Stimulated activated CD4-positive, alpha-beta T cell treated with anti-CD3 and anti-CD28 coated beads, Interleukin-1b, Interleukin-23, amount 100 ng/mL, for 48 hours (primary cell): Measurements from ENCODE around the gene PPFIBP2.

Experiments
- DNase-seq: peaks from one replicate; pipeline ENCODE4 v3.0.0-alpha.2; 2020

The PPFIBP2 gene

GRCh38 chr11:7513234-7514098 is at the start of gene PPFIBP2:
Gene PPFIBP2, plus strand, starts transcription at chr11:7513999. Its CDS starts 35,477 bp downstream, at chr11:7549476.
- DNase-seq = peak; percentile 77

DNA sequence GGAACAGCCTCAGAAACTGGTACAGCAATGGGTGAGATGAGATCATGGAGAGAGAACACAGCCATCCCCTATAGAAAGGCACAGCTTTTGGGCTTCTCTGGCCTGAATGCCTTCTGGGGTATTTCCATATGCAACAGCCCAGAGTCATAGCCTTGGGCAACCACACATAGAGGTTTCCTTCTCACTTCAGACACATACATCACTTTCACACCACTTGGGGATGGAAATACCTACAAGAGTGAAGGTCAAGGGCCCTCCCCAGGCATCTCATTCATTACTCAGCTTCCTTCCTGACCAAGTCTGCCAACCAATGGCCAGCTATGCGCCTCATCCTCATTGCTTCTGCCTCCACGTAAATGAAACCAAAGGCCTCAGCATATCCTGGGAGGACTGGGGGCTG is 46.1 kb upstream of the PPFIBP2 start:
- no peak for DNase-seq

- DNase-seq = no peak
Observed at GRCh38 chr11:7469351-7469865, 44.4 kb upstream of the PPFIBP2 start.

DNA sequence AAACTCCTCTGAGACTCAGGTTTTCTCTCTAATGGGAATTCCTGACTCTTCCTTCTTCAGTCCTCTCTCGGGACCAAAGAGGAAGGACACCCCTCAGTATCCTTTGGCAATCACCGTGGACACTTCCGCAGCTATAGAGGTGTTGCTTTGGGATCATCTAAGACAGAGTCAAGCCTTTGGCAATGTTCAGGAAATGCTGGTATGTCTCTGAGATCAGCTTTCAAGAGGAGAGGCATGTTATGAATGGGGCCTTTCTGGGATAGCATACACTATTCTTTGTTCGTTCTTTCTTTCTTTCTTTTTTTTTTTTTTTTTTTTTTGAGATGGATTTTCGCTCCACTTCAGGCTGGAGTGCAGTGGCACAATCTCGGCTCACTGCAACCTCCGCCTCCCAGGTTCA is 42.7 kb upstream of the PPFIBP2 start:
- DNase-seq = no peak

DNA sequence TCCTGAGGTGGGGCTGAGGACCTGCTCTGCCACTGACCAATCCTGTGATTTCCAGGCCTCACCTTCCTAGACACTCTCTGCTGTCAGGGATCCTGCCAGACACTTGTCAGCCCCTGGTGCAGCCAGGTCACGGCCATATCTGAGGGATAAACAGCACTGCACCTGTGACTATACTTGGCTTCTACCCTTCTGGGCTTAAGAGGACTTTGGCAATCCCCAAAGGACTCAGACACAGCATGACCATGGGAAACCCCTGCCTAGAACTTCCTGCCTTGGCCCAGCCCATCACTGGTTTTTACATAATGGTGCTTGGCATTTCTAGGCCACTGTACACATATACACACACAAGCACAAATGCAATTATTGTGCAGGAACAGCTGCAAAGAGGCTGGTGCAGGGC is 40.1 kb upstream of the PPFIBP2 start:
- no peak for DNase-seq

- DNase-seq = no peak
Observed at GRCh38 chr11:7480113-7480512, 33.7 kb upstream of the PPFIBP2 start.

- no peak for DNase-seq
Observed at GRCh38 chr11:7484131-7484530, 29.7 kb upstream of the PPFIBP2 start.

- DNase-seq = no peak
Observed at GRCh38 chr11:7484645-7485044, 29.2 kb upstream of the PPFIBP2 start.

DNA sequence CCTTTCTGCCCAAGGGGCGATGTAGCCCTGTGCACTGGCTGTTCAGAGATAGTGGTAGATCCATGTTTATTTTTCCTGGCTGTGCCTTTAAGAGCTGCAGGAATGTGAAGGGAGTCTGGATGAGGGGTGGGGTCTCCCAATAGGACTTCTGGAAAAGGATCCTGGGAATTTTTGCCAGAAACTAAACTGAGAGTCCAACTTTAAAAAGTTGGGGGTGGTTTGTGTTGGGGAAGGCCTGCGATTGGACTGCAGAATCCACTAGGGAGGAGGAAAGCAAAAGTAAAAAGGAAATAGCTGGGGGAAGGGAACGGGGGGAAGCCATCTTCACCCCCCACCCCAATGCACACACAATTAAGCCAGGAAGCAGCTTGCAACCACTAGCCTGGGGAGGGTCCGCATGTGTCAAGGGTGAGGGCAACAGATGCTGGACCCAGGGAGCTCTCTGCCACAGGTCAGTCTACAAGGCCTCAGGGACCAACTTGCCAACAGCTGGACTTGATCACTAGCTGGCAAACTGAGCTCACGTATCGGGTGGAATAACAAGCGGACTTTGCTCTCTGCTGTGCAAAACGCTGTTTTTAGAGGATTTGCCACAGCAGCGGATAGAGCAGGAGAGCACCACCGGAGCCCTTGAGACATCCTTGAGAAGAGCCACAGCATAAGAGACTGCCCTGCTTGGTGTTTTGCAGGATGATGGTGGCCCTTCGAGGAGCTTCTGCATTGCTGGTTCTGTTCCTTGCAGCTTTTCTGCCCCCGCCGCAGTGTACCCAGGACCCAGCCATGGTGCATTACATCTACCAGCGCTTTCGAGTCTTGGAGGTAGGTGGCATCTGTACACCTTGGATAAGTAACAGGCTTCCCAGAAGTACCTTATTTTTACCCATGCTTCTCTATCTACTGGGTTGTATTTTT is 28.4 kb upstream of the PPFIBP2 start, which contains the start of gene OLFML1:
TSS of gene OLFML1 (plus strand) at position 321 of the 912 bp plus-strand sequence. CDS start at position 691, 370 bp downstream.
- no peak for DNase-seq

DNA sequence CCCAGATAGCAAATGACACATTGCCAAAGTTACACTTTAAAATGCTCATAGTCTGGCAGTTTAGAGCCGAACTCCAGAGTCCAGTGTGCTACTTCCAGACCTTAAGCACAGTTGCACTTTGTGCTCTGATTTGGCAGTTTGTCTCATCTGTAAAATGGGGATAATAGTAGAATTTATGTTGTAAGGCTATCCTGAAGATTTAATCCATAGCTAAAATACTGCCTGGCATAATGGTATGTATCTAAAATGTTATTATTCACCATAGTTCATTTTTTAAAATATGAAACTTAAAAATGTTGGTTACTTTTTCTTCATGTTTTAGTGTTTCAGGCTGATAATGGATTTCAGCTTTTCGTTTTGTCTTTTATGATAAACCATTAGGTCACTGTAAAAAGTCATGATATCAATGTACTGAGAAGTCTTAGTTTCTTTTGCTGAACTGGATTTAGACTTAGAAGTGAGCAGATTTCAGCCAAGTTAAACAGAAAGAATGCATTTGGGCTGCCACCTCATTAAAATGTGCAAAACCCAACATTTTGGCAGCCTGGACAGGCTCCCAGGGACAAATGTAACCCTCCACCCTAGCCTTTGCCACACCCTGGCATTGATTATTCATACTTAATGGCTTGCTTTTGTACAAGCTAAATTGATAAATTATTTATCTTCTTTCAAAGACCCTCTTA is 27.6 kb upstream of the PPFIBP2 start:
- DNase-seq = no peak

DNA sequence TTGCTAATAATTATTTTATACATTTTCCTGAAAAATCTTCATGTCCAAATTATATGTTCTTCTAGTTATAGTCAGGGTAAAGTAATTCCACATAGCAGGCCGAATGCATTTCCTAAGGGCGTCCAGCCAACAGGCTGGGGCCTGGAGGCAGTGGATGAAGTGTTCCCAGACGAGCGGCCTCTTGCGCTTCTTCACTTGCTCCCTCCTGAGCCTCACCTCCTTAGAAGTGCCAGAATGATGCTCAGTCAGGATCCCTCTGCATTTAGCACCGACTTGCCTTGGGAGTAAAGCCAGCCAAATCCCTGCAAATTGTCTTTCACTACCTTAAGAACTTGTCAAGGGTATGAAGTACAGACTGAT is 27.0 kb upstream of the PPFIBP2 start:
- no peak for DNase-seq

DNA sequence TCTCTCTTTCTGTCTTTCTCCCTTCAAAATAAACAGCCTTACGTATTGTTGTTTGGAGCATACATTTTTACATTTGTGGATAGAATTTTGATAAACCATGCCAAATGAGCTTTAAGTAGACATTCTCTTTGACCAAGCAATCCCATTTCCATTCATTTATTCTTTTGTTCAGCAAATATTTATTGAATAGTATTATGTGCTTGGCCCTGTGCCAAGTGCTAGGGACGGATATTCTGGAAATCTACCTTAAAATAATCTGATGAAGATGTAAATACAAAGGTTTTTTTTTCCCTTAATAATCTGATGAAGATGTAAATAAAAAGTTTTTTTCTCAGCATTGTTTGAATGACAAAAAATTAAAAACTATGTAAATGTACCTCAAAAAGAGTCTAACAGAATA is 26.4 kb upstream of the PPFIBP2 start:
- DNase-seq = no peak

DNA sequence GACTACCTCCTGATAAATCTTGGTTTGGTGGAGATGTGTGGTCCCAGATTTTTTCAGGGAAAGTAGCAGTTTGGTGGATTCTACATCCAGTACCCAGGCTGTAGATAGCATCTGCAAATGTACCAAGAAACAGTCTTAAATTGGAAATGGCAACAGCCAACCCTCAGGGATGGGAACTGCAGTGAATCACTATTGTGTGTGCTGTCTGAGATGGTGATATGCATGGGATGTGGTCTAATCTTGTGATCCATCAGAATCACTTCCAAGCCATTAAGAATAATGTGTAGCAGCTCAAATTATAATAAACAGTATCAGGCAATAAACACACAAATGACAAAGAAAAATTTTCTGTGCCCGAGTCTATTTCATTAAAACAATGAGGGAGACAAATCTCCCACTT is 25.1 kb upstream of the PPFIBP2 start:
- no peak for DNase-seq

DNA sequence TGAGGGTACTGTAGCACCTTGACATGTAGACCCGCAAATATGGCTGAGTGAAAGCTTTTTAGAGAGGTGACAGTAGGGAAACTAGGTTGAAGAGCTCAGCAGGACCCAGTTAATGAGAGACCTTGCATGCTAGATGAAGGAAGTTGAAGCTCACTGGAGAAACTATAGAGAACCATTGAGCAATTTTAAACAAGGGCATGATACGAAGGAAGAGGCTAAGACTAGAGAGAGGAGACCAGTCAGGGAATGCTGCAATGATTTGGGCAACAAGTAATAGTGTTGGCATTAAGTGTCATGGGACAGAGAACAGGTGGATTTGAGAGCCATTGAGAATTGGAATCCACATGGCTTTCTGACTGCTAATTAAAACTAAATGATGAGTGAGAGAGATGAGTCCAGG is 24.4 kb upstream of the PPFIBP2 start:
- no peak for DNase-seq

DNA sequence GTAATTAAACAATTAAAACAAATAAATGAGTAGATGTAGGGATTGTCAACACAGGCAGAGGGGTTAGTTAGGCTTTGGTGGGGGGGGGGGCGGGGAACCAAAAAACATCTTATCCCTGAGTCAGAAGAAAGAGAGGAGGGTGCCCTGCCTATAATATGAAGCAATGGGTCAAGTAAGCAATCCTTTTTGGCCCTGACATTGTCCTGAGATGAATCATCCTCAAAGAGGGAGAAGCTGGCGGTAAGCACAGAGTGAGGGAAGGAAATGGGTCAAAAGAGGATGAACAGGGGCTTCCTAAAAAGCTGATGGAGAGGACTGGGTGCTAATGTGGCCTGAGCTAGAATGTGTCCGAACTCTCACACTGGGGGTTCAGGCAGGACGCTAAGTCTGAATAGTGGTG is 23.7 kb upstream of the PPFIBP2 start:
- no peak for DNase-seq

GRCh38 chr11:7490535-7490934 is 23.3 kb upstream of the PPFIBP2 start:
- no peak for DNase-seq

DNA sequence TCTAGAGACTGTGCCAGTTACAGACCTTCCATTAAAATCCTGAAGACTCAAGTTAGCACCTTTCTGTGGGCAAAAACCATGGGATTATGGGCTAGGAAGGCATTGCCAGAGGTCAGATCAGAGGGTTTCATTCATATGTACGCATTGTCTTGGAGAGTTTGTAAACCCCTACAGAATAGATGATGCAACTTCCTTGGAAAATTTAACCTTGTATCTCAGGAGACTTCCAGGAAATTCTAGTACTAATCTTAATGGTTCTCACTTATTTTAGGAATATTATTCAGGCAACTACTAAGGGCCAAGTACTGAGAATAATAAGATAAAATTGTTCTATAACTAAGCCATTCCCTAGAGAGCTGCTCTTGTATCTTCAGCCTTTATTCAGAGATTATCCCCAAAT is 21.5 kb upstream of the PPFIBP2 start:
- DNase-seq = no peak

GRCh38 chr11:7493670-7494069 is 20.1 kb upstream of the PPFIBP2 start:
- DNase-seq = no peak

GRCh38 chr11:7494086-7494745 is 19.6 kb upstream of the PPFIBP2 start:
- DNase-seq = no peak

DNA sequence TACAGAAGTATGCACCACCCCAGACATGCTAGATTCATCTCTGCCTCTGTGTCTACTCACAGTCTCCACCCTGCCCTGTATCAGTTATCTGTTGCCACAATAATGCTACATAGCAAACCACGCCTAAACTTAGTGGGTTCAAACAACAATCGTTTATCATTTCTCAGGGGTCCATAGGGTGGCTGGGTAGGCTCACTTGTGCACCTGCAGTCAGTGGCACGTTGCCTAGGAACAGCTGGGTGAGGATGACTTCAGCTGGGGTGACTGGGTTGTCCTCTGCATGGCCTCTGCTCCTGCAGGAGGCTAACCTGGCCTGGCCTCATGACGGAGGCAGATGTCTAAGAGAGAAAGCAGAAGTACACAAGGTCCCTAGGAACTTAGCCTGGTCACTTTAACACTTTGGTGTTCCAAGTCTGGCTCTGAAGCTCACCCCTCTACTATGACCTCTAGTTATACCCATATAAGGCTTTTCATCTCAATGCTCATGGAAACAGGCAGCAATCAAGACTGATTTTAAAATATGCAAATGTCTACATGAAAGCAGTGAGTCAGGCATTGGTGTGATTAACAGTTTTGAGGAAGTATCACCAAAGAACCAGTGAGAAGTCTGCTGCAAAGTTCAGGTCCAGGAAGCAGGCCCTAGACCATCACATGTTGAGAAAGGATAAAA is 17.8 kb upstream of the PPFIBP2 start:
- DNase-seq = peak; percentile 25

DNA sequence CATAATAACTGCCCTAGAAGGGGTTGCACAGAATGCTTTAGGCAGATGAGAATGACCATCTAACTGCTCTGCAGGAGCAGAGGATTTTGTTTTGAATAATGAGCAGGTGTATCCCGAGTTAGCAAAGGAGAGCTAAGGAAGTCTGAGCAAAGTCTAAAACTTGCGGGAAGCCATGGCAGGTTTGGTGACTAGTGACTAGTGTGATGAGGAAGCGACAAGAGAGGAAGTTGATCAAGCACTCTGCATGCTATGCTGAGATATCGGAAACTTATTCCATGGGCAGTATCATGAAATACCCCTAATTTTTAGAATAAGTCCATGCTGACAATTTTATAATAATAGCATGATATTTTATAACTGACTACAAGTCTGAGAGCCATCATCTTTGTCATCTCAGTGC is 15.6 kb upstream of the PPFIBP2 start:
- DNase-seq = no peak

- no peak for DNase-seq
Observed at GRCh38 chr11:7499081-7499480, 14.7 kb upstream of the PPFIBP2 start.
